Chondrocyte (in vitro differentiated cells): ENCODE data around the gene RSPH10B. TPM values are rescaled to one million over a fixed set of nuclear protein-coding genes. Genes with fewer than 3 reads are reported as not detected.
"Not testable (repeated sequence)": the region's sequence is repeated elsewhere in the genome, so short reads cannot be mapped to it uniquely, and the experiment has no call there.

Source experiments
- DNase-seq: peaks from one replicate; pipeline ENCODE4 v3.0.0; 2021; ENCODE audit warnings: mixed read lengths, low spot score
- H3K27ac Mint-ChIP-seq: one replicate; pipeline ENCODE4 v1.8.0; 2021; ENCODE audit warnings: mild to moderate bottlenecking, moderate library complexity, mixed read lengths; ENCODE audit not compliant: unreplicated experiment
- H3K27me3 Mint-ChIP-seq: 2 replicates; pipeline ENCODE4 v1.8.0; 2021; ENCODE audit warnings: low read depth, mixed read lengths
- H3K36me3 Mint-ChIP-seq: 2 replicates; pipeline ENCODE4 v1.8.0; 2021; ENCODE audit warnings: low read depth, mixed read lengths
- H3K4me1 Mint-ChIP-seq: 2 replicates; pipeline ENCODE4 v1.8.0; 2021; ENCODE audit warnings: low read depth, mild to moderate bottlenecking, mixed read lengths
- H3K4me3 Mint-ChIP-seq: one replicate; pipeline ENCODE4 v1.8.0; 2021; ENCODE audit warnings: mild to moderate bottlenecking, moderate library complexity, mixed read lengths; ENCODE audit not compliant: unreplicated experiment
- H3K9me3 Mint-ChIP-seq: 2 replicates; pipeline ENCODE4 v1.8.0; 2021; ENCODE audit warnings: low read depth, mixed read lengths
- long read RNA-seq: library from polyadenylated mRNA; stranded (forward); transcript quantifications from one replicate; pipeline ENCODE4 v2.0.0, GENCODE V29; 2021
- total RNA-seq: library from RNA; stranded (reverse); gene quantifications from 3 replicates; pipeline ENCODE4 v1.2.1, GENCODE V29; 2021
- TF ChIP-seq, protein P1 (sequence below): fragments of 200-600 bp; sonication (generic); IDR thresholded peaks from 2 replicates; pipeline ENCODE4 v1.5.0; 2021; ENCODE audit warnings: antibody characterized with exemption, mild to moderate bottlenecking, moderate library complexity

The RSPH10B gene
- not detected in 3 replicates for total RNA-seq
- long read RNA-seq: 0 reads

DNA sequence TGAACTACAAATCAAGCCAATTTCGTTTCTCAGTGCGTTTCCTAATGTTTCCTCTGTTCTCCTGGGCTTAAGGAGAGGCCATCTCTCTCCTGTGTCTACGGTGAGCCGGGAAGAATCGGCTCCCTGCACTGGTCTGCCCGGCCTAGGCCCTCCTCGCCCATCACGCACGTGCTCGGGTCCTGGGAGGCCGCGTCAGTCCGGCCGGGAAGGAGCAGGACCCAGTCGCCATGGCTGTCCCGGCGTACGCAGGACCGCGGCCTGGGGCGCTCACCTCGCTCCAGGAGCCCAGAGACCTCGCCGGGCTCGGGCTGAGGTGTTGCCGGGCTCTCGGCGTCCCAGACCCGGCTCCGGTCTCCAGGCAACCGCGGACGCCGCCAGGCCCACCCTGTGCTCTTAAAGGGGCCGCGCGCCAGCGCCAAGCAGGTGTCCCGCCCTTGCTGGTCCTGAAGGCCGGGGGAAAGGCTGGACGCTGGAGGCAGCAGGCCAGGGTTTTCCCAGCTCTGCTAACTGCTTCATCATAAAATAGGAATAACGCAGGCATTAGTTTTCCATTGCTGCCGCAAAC is at the start of gene RSPH10B:
TSS of gene RSPH10B (minus strand) at position 343 of the 565 bp plus-strand sequence. CDS start 3,573 bp downstream, outside the sequence.
- not testable (repeated sequence) for H3K27ac Mint-ChIP-seq, H3K9me3 Mint-ChIP-seq, H3K27me3 Mint-ChIP-seq, H3K4me3 Mint-ChIP-seq, H3K4me1 Mint-ChIP-seq, DNase-seq, H3K36me3 Mint-ChIP-seq

DNA sequence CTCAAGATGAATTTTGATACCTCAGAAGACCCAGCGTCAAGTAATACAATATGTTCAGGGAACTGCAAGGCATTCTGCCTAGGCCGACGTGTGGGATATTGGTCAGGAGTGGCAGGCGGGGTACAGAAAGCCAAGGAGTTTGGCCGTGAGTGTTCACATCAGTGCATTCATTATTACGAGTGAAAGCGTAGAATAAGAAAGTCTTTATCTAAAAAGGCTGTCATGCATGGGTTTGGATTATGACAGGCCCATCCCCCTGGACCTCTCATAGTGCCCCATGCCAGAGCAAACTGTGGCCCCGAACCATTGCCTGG is 46.1 kb upstream of the RSPH10B start:
- H3K27ac Mint-ChIP-seq: peak overlapping the region; percentile 99
- H3K4me3 Mint-ChIP-seq: peak overlapping the region; percentile 16
- DNase-seq: no peak
- no peaks in the 10 kb centered on the region for H3K27me3 Mint-ChIP-seq
- TF ChIP-seq, protein P1, sequence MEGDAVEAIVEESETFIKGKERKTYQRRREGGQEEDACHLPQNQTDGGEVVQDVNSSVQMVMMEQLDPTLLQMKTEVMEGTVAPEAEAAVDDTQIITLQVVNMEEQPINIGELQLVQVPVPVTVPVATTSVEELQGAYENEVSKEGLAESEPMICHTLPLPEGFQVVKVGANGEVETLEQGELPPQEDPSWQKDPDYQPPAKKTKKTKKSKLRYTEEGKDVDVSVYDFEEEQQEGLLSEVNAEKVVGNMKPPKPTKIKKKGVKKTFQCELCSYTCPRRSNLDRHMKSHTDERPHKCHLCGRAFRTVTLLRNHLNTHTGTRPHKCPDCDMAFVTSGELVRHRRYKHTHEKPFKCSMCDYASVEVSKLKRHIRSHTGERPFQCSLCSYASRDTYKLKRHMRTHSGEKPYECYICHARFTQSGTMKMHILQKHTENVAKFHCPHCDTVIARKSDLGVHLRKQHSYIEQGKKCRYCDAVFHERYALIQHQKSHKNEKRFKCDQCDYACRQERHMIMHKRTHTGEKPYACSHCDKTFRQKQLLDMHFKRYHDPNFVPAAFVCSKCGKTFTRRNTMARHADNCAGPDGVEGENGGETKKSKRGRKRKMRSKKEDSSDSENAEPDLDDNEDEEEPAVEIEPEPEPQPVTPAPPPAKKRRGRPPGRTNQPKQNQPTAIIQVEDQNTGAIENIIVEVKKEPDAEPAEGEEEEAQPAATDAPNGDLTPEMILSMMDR: no peak
- peaks cover 38% of the 10 kb centered on the region for H3K36me3 Mint-ChIP-seq
- no peaks in the 10 kb centered on the region for H3K9me3 Mint-ChIP-seq
- H3K4me1 Mint-ChIP-seq: peaks cover 44% of the 10 kb centered on the region

DNA sequence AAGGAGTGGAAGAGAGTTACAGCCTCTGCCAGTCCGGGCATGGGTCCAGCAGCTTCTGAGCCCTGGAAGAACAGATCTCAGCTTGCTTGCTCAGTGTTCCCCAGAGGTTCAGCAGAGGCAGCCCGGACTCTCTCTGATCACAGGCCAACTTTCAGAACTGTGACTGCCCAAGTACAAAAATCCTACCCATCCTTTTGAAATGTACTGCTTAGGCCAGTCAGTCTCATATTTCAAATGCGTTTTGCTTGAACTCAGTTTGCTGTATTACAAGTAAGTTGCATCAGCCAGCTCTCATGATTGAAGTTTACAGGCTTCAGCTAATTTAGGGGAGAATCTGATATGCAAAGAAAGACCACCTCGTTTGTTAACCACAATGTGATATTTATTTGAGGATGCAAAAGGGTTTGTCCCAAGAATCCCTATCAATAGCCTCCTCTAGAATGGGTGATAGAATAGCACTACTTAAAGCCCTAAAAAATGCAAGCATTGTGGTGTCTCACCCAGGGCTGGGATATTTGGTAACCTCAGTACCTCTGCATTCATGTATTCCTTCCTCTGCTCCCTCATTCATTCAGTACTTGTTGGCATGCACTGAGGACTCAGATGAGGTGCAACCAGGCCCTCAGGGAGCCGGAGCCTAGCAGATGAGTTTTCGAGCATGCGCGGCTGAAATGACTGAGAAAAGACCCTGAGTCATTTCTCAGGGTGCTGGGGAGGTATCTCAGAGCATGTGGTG is 45.6 kb upstream of the RSPH10B start:
- Mint-ChIP-seq H3K36me3 (peaks cover 33% of the 10 kb centered on the region), H3K4me1 (peaks cover 49% of the 10 kb centered on the region), H3K9me3 (no peaks in the 10 kb centered on the region), H3K27me3 (no peaks in the 10 kb centered on the region), H3K27ac (peak overlapping the region; percentile 99), H3K4me3 (peak overlapping the region; percentile 36)
- no peak for DNase-seq
- TF ChIP-seq, protein P1: no peak

DNA sequence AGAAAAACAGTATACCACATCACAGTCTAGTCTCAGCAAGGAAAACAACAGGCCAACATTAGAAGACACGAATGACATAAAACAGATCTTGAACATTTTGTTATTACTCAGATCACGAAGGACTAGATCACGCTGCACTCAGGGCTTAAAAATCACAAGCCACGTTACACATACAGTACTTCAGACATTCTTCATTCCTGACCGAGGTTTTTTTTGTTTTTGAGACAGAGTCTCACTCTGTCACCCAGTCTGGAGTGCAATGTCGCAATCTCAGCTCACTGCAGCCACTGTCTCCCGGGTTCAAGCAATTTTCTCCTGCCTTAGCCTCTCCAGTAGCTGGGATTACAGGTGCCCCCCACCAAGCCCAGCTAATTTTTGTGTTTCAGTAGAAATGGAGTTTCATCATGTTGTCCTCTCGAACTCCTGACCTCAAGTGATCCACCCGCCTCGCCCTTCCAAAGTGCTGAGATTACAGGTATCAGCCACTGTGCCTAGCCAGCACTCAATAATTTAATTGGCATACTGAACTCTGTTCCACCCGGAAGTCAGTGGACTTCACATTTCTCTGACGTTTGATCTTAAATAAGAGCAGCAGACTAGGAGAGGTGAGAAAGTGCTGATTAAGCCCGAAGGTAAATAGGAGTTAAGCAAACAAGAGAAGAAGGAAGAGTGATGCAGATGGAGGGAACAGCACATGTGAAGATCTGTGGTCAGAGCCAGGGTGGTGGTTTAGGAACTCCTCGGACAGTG is 42.0 kb upstream of the RSPH10B start:
- Mint-ChIP-seq H3K4me1 (peaks cover 66% of the 10 kb centered on the region), H3K36me3 (peaks cover 12% of the 10 kb centered on the region), H3K27me3 (no peaks in the 10 kb centered on the region), H3K4me3 (no peak overlapping the region), H3K27ac (peak overlapping the region; percentile 98), H3K9me3 (no peaks in the 10 kb centered on the region)
- no peak for DNase-seq
- TF ChIP-seq, protein P1: no peak

DNA sequence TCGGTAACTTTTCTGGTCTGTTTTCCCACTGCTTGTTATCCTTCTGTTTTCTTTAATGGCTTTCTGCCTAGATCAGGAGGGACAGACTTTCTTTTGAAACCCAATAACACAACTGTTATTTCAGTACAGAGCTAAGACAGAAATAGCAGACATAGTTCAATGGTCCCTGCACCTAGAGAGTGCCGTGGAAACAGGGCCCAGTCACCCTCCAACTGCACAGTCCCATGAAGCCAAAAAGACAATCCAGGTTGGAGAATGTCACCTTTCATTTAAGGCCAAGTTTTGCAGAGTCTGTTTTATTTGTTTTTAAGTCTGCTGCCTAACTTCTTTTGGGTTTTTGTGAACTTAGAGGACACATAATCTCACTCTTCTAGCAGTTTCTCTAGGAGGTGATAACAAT is 41.1 kb upstream of the RSPH10B start:
- peaks cover 8% of the 10 kb centered on the region for H3K36me3 Mint-ChIP-seq

DNA sequence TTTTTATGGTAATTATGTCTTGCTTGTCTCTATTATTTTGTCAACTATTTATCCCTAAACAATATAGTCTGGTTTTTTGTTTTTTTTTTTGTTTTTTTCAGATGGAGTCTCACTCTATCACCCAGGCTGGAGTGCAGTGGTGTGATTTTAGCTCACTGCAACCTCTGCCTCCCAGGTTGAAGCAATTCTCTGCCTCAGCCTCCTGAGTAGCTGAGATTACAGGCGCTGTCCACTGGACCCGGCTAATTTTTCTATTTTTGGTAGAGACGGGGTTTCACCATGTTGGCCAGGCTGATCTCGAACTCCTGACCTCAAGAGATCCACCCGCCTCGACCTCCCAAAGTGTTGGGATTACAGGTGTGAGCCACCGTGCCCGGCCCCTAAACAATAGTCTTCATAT is 39.9 kb upstream of the RSPH10B start:
- Mint-ChIP-seq H3K27ac (peak overlapping the region; percentile 98), H3K4me1 (peaks cover 52% of the 10 kb centered on the region), H3K4me3 (peak overlapping the region; percentile 84)
- H3K27me3 Mint-ChIP-seq, DNase-seq, H3K36me3 Mint-ChIP-seq, H3K9me3 Mint-ChIP-seq: not testable (repeated sequence)

More for the DNA sequence above, 41.1 kb upstream of the RSPH10B start:
- H3K27me3 Mint-ChIP-seq: no peaks in the 10 kb centered on the region
- peaks cover 63% of the 10 kb centered on the region for H3K4me1 Mint-ChIP-seq
- no peak overlapping the region for H3K4me3 Mint-ChIP-seq
- TF ChIP-seq, protein P1: no peak
- H3K9me3 Mint-ChIP-seq: no peaks in the 10 kb centered on the region
- DNase-seq: no peak
- peak overlapping the region; percentile 98 for H3K27ac Mint-ChIP-seq
